Tibial nerve (tissue), 3 donors: ENCODE data around the gene CDH4.

Source experiments
- CTCF ChIP-seq, 5 experiments: fragments of 200-600 bp in 3 of 5; fragments of 450-650 bp in 2 of 5; sonication (generic) in 3 of 5; IDR thresholded peaks; one replicate each; pipeline ENCODE4 v1.5.1; 2016 to 2019; ENCODE audit warnings: antibody characterized with exemption in 5 of 5, mild to moderate bottlenecking in 3 of 5, moderate library complexity in 2 of 5
- POLR2A ChIP-seq, 2 donors: fragments of 450-650 bp; IDR thresholded peaks; one replicate each; pipeline ENCODE4 v1.6.1; 2017; ENCODE audit warnings: antibody characterized with exemption in 2 of 2, mild to moderate bottlenecking in 2 of 2, moderate library complexity in 2 of 2

- TF ChIP-seq CTCF (IDR thresholded peaks at IDR 0.05), result no peak
- no peak for TF ChIP-seq POLR2A (IDR thresholded peaks at IDR 0.05)
Measured at GRCh38 chr20:61719691-61720347, 467.8 kb downstream of the CDH4 start.
